Ovary (tissue), 9 donors: ENCODE results near the gene MTHFS. TPM values are rescaled to one million over a fixed set of nuclear protein-coding genes. Genes with fewer than 3 reads are reported as not detected.
"Not testable (repeated sequence)": the region's sequence is repeated elsewhere in the genome, so short reads cannot be mapped to it uniquely, and the experiment has no call there.

Experiments used
- DNase-seq, 5 donors: peaks; one replicate each; pipeline ENCODE4 v3.0.0-alpha.2; 2019 to 2020
- H3K27ac ChIP-seq, 2 donors: fragments of 200-600 bp; one replicate each; pipeline versions ENCODE4 v1.5.1 to v1.8.0; 2019 to 2022
- H3K27me3 ChIP-seq: fragments of 200-600 bp; one replicate; pipeline ENCODE4 v1.8.0; 2022
- H3K36me3 ChIP-seq: fragments of 200-600 bp; sonication (generic); one replicate; pipeline ENCODE4 v1.5.1; 2019
- H3K4me1 ChIP-seq: one replicate; pipeline ENCODE4 v1.8.1; 2013; ENCODE audit warnings: mild to moderate bottlenecking, moderate library complexity; ENCODE audit not compliant: insufficient read depth
- H3K4me3 ChIP-seq: fragments of 200-600 bp; sonication (generic); one replicate; pipeline ENCODE4 v1.5.1; 2017
- H3K9me3 ChIP-seq, 2 donors: fragments of 200-600 bp in 1 of 2; sonication (generic) in 1 of 2; one replicate each; pipeline versions ENCODE4 v1.5.1 to v1.8.1; 2013 to 2019; ENCODE audit warnings: mild to moderate bottlenecking in 1 of 2, moderate library complexity in 1 of 2
- CTCF ChIP-seq, 3 donors: fragments of 450-650 bp in 2 of 3; fragments of 200-600 bp in 1 of 3; IDR thresholded peaks; one replicate each; pipeline versions ENCODE4 v1.5.1 to v1.8.0; 2016 to 2022; ENCODE audit warnings: antibody characterized with exemption in 3 of 3, mild to moderate bottlenecking in 1 of 3
- EP300 ChIP-seq: sonication (generic); formaldehyde crosslinking; IDR thresholded peaks from one replicate; pipeline ENCODE4 v1.6.1; 2017; ENCODE audit warnings: antibody characterized with exemption
- POLR2A ChIP-seq: fragments of 450-650 bp; IDR thresholded peaks from one replicate; pipeline ENCODE4 v1.6.1; 2017; ENCODE audit warnings: antibody characterized with exemption, mild to moderate bottlenecking, moderate library complexity
- WGBS, 3 donors: extraction: QIAGEN DNeasy Blood & Tissue Kit in 1 of 3; methylation state at CpG; one replicate each; pipeline versions ENCODE4 v1.1.5 to v1.1.7; 2013 to 2017; 5-methylcytosine and 5-hydroxymethylcytosine counted together
- intact Hi-C, 4 donors: fragments of 100-400 bp; cut with DNase I; formaldehyde crosslinking; loops; one replicate each; pipeline versions ENCODE4 v1.11.0 to v1.15.1; 2022 to 2023
- polyA plus RNA-seq, 2 donors: library from polyadenylated mRNA; stranded (reverse); fragments of 200-250 nt in 1 of 2; fragments of 350-450 nt in 1 of 2; fragmentation: Illumina TruSeq in 1 of 2; extraction: RNeasy Lipid Tissue Mini Kit (QIAGEN cat#74804) in 1 of 2; gene quantifications; one replicate each; pipeline ENCODE4 v1.2.3, GENCODE V29; 2013 to 2014
- total RNA-seq, 7 donors: library from RNA; depleted of rRNA in 2 of 7; stranded (reverse); fragments of >200 nt in 2 of 7; fragmentation: NEBNext Ultra II Directional in 3 of 7; extraction: Animal tissue kit (Norgen Biotek cat#: 25700) in 3 of 7; gene quantifications; one replicate each; pipeline versions ENCODE4 v1.1.0 to v1.2.4, GENCODE V29; 2016 to 2023
- donor health status: DM: no; HTN: no; CAD: no; lungs with moderate emphysema.
- donor health status: DM: no; HTN: no; CAD: no.
- donor health status: Bipolar disorder and iron deficiency.
- donor health status: DM: yes; HTN: yes; CAD: no.
- donor health status: DM: no; HTN: no; CAD: no.
- donor health status: DM: yes; HTN: yes; CAD: no.

The MTHFS gene
- total and polyA plus RNA-seq, 9 donors, result 5.6 to 25.0 (median 14.2) TPM

GRCh38 chr15:79918278-79918677 is 21.5 kb upstream of the MTHFS start:
- H3K27me3 ChIP-seq, result no peaks in the 10 kb centered on the region
- peaks cover 3% of the 10 kb centered on the region for H3K4me1 ChIP-seq
- DNase-seq, result no peak
- H3K4me3 ChIP-seq, result no peak overlapping the region
- TF ChIP-seq CTCF (IDR thresholded peaks at IDR 0.05) (no peak), EP300 (no peak), POLR2A (no peak)
- no peak overlapping the region for H3K27ac ChIP-seq
- no peaks in the 10 kb centered on the region for H3K36me3 ChIP-seq
- H3K9me3 ChIP-seq, result peaks cover 0 to 12% of the 10 kb centered on the region in 2 donors
- WGBS, 3 donors, result 93 to 97% (median 96%) methylated on average over 11 of the region's 11 CpGs
- intact Hi-C loops, result no loop called here

- H3K36me3 ChIP-seq, result no peaks in the 10 kb centered on the region
- no peaks in the 10 kb centered on the region for H3K27me3 ChIP-seq
- intact Hi-C loops, result no loop called here
- no peak overlapping the region for H3K27ac ChIP-seq
- no peak overlapping the region for H3K4me3 ChIP-seq
- H3K9me3 ChIP-seq, result peaks cover 0 to 9% of the 10 kb centered on the region in 2 donors
- DNase-seq, result no peak
- 53 to 61% (median 60%) methylated on average over 3 of the region's 3 CpGs for WGBS, 3 donors
- TF ChIP-seq POLR2A (no peak), CTCF (IDR thresholded peaks at IDR 0.05) (no peak), EP300 (no peak)
- no peaks in the 10 kb centered on the region for H3K4me1 ChIP-seq
Observed at GRCh38 chr15:79916502-79917132, 19.8 kb upstream of the MTHFS start.

- intact Hi-C loops, H3K4me1 ChIP-seq, DNase-seq, H3K36me3 ChIP-seq, H3K9me3 ChIP-seq, H3K27me3 ChIP-seq, H3K4me3 ChIP-seq, H3K27ac ChIP-seq: not testable (repeated sequence)
- WGBS, 3 donors, result 89 to 95% (median 93%) methylated on average over 3 of the region's 3 CpGs
Observed at GRCh38 chr15:79915776-79916501, 19.1 kb upstream of the MTHFS start.

GRCh38 chr15:79914728-79915127 is 17.9 kb upstream of the MTHFS start:
- Histone ChIP-seq H3K27ac (no peak overlapping the region), H3K9me3 (no peaks in the 10 kb centered on the region), H3K27me3 (no peaks in the 10 kb centered on the region), H3K4me3 (no peak overlapping the region), H3K36me3 (no peaks in the 10 kb centered on the region), H3K4me1 (no peaks in the 10 kb centered on the region)
- no peak for TF ChIP-seq EP300
- no peak for TF ChIP-seq POLR2A
- TF ChIP-seq CTCF (IDR thresholded peaks at IDR 0.05), result no peak
- no peak for DNase-seq
- intact Hi-C loops, result no loop called here

- not testable (repeated sequence) for H3K9me3 ChIP-seq, H3K4me3 ChIP-seq, H3K27ac ChIP-seq, DNase-seq, H3K4me1 ChIP-seq, H3K27me3 ChIP-seq, H3K36me3 ChIP-seq
- intact Hi-C loops, result loop anchor here in 1 of 4 donors (10.0 kb wide), 1 partner anchor 75 kb away; no protein-coding TSS in a partner anchor
- WGBS, 3 donors, result 72 to 92% (median 83%) methylated on average over 4 of the region's 4 CpGs
Observed at GRCh38 chr15:79909556-79910335, 12.9 kb upstream of the MTHFS start.
